ENCODE measurements around the gene CYLD. TPM values are rescaled to one million over a fixed set of nuclear protein-coding genes. Genes with fewer than 3 reads are reported as not detected.

CYLD gene
- total and polyA plus RNA-seq, 12 donors: 10.3 to 61.7 (median 37.1) TPM

GRCh38 chr16:50776037-50776436 lies 34.2 kb downstream of the CYLD start:
- no peaks in the 10 kb centered on the region for H3K9me3 ChIP-seq
- no peak for TF ChIP-seq CTCF (IDR thresholded peaks at IDR 0.05)
- no peak for DNase-seq
- H3K36me3 ChIP-seq: peaks cover 0 to 70% (median 28%) of the 10 kb centered on the region in 9 donors
- H3K4me1 ChIP-seq: peaks cover 0 to 12% (median 0%) of the 10 kb centered on the region in 9 donors
- H3K27ac ChIP-seq: no peak overlapping the region
- 96% methylated on average over 1 of the region's 1 CpG for WGBS, 2 donors
- H3K4me3 ChIP-seq: no peak overlapping the region
- intact Hi-C loops (cut with DNase I): no loop called here
- H3K27me3 ChIP-seq: no peaks in the 10 kb centered on the region
- no peak for ATAC-seq

GRCh38 chr16:50778284-50779163 lies 36.6 kb downstream of the CYLD start:
- DNase-seq (no peak), ATAC-seq (no peak)
- Histone ChIP-seq H3K27me3 (no peaks in the 10 kb centered on the region), H3K4me1 (peaks cover 0 to 3% (median 0%) of the 10 kb centered on the region in 9 donors), H3K27ac (no peak overlapping the region), H3K36me3 (peaks cover 0 to 95% (median 31%) of the 10 kb centered on the region in 9 donors), H3K9me3 (no peaks in the 10 kb centered on the region), H3K4me3 (no peak overlapping the region)
- WGBS, 2 donors: 61 to 80% methylated on average over 1 of the region's 1 CpG
- TF ChIP-seq CTCF (IDR thresholded peaks at IDR 0.05): no peak
- intact Hi-C loops (cut with DNase I): no loop called here

- 85% methylated on average over 7 of the region's 7 CpGs for WGBS, 2 donors
- peaks cover 0 to 100% (median 39%) of the 10 kb centered on the region in 9 donors for H3K36me3 ChIP-seq
- TF ChIP-seq CTCF (IDR thresholded peaks at IDR 0.05): no peak
- DNase-seq: no peak
- no peaks in the 10 kb centered on the region for H3K9me3 ChIP-seq
- H3K4me3 ChIP-seq: no peak overlapping the region
- no peaks in the 10 kb centered on the region for H3K27me3 ChIP-seq
- no peak for ATAC-seq
- intact Hi-C loops (cut with DNase I): no loop called here
- H3K4me1 ChIP-seq: peaks cover 0 to 3% (median 0%) of the 10 kb centered on the region in 9 donors
- H3K27ac ChIP-seq: no peak overlapping the region
Measured at GRCh38 chr16:50781043-50781442, 39.2 kb downstream of the CYLD start.

- Histone ChIP-seq H3K4me1 (peaks cover 0 to 3% (median 0%) of the 10 kb centered on the region in 9 donors), H3K27ac (no peak overlapping the region), H3K4me3 (no peak overlapping the region), H3K9me3 (no peaks in the 10 kb centered on the region), H3K27me3 (no peaks in the 10 kb centered on the region), H3K36me3 (peaks cover 0 to 100% (median 36%) of the 10 kb centered on the region in 9 donors)
- DNase-seq (no peak), ATAC-seq (no peak)
- 89 to 94% methylated on average over 3 of the region's 3 CpGs for WGBS, 2 donors
- intact Hi-C loops (cut with DNase I): no loop called here
- TF ChIP-seq CTCF (IDR thresholded peaks at IDR 0.05): no peak
Measured at GRCh38 chr16:50781518-50781917, 39.6 kb downstream of the CYLD start.
